Fibroblast of skin of right quadriceps (primary cell): Measurements from ENCODE around the gene TOR1B.
"Not testable (repeated sequence)": the region's sequence is repeated elsewhere in the genome, so short reads cannot be mapped to it uniquely, and the experiment has no call there.

Experiments used
- DNase-seq: peaks from one replicate; pipeline ENCODE4 v3.0.0-alpha.2; 2013

Gene TOR1B

DNA sequence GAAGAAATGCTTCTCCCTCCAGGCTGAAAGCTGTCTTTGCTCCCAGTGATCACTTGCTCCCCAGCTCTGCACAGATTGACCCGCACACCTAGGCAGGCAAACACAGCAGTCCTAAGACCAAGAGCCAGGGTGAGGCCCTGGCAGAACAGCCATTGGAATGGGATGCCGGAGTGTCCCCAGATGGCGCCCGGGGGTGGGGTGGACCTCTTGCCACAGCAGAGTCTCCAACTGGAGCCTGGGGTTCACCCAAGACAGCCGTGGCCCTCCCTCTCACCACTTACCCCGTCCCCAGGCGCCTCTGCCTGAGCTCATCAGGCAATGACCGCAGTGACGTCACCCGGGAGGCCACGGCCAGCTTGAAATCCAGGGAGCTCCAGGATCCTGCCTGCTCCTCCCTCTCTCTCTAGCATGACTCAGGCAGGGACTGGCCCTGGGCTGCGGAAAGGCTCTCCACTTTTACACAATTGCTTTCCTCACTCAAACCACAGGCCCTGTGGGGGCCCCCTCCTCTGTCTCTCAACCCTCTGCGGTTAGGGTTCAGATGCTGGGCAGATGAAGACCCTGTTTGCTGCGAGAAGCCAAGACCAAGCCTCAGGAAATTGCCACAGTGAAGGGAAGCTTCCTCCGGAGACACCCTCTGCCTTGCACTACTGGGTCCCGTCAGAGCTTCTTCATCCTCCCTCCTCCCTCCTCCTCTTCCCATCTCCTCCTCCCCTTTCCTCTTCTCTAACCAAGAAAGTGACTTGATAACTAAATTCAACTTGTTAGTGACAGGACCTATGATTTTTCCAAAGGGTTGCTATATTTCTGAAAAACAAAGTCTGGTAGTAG, 25.8 kb upstream of the TOR1B start:
- DNase-seq: peak; percentile 100

DNA sequence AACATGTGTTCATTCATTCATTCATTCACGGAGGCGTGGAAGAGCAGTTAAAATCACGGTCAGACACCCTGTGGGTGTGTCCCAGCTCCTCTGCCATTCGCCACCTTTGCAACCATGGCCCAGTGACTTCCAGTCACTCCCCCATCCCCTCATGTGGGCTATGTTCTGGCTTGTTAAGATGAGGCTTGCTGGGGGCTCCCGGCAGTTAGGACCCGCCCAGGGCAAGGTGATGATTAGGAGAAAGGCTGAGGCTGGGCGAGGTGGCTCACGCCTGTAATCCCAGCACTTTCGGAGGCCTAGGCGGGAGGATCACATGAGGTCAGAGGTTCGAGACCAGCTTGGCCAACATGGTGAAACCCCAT, 25.2 kb upstream of the TOR1B start:
- DNase-seq: no peak

DNA sequence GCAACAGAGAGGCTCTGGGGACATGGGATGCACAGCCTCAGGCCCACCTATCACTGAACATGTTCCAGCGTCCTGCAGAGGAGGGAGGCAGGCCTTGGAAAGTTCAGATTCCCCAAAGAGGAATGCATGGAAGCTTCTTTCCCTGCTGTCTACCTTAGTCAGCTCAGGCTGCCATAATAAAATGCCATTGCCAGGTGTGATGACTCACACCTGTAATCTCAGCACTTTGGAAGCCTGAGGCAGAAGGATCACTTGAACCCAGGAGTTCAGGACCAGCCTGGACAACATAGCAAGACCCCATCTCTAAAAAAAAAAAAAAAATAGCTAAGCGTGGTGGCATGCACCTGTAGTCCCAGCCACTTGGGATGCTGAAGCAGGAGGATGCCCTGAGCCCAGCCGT, 24.5 kb upstream of the TOR1B start:
- no peak for DNase-seq

DNA sequence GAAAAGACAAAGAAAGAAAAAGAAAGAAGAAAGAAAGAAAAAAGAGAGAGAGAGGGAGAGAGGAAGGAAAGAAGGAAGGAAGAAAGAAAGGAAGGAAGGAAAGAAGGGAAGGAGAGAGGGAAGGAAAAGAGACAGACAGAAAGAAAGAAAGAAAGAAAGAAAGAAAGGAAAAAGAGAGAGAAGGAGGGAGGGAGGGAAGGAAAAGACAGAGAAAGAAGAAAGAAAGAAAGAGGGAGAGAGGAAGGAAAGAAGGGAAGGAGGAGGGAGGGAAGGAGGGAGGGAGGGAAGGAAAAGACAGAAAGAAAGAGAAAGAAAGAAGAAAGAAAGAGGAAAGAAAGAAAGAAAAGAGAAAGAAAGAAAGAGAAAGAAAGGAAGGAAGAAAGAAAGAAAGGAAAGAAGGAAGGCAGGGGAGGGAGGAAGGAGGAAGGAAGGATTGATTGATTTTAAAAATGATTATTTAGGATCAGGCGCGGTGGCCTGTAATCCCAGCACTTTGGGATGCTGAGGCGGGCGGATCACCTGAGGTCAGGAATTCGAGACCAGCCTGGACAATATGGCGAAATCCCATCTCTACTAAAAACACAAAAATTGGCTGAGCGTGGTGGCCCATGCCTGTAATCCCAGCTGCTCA, 23.3 kb upstream of the TOR1B start:
- DNase-seq: no peak

DNA sequence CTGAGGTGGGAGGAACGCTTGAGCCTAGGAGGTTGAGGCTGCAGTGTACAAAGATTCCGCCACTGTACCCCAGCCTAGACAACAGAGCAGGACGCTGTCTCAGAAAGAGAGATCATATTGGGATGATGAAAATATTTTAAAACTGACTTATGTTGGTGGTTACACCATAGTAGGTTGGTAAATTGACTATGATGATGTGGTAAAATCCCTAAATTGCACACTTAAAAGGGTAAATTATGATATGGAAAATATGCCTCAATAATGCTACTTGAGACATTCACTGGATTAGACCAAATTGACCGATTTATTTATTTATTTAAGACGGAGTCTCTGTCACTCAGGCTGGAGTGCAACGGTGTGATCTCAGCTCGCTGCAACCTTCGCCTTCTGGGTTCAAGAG, 21.9 kb upstream of the TOR1B start:
- DNase-seq: no peak

DNA sequence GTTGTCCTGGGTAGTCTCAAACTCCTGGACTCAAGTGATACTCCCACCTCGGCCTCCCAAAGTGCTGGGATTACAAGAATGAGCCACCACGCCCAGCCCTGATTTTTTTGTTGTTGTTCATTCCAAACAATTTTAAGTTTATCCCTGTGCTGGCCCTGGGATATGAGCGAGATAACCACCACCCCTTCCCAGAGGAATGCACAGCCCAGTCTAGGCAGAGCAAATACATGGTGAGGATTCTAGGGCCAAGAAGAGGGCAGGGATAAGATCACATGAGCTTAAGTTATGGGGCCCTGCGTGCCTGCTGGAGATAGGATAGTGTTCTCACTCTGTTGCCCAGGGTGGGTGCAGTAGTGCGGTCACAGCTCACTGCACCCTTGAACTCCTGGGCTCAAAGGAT, 21.0 kb upstream of the TOR1B start:
- DNase-seq: peak; percentile 64

DNA sequence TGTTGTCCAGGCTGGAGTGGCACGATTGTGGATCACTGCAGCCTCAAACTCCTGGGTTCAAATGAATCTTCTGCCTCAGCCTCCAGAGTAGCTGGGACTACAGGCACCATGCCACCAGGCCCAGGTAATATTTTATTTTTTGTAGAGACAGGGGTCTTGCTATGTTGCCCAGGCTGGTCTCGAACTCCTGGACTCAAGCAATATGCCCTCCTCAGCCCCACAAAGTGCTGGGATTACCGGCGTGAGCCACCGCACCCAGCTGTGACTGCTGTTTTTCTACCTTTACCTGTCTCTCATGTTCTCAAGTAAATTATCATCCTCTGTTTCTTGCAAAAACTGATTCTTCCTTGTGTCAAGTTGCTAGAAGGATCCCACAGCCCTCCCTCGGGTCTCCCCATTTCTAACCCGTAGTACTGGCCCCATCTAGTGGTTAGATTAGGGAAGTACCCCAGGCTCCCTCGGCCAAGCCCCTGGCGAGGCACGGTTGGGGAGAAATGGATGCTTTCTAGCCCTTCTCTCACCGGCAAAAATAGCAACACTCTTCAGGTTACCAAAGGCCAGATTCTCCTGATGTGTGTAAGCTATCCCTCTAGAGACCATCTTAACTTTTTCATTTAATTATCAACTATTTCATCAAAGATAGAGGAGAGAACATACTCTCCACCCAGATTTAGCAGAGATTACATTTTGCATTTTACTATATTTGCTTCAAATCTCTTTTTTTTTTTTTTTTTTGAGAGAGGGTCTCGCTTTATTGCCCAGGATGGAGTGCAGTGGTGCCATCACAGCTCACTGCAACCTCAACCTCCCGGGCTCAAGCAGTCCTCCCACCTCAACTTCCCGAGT, 19.2 kb upstream of the TOR1B start:
- DNase-seq: peak; percentile 73

DNA sequence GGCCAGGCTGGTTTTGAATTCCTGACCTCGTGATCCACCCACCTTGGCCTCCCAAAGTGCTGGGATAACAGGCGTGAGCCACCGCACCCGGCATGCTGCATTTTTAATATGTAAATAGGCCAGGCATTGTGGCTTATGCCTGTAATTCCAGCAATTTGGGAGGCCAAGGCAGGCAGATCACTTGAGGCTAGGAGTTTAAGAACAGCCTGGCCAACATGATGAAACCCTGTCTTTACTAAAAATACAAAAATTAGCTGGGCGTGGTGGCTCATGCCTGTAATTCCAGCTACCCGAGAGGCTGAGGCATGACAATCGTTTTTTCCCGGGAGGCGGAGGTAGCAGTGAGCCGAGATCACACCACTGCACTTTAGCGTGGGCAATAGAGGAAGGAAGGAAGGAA, 18.0 kb upstream of the TOR1B start:
- DNase-seq: not testable (repeated sequence)

DNA sequence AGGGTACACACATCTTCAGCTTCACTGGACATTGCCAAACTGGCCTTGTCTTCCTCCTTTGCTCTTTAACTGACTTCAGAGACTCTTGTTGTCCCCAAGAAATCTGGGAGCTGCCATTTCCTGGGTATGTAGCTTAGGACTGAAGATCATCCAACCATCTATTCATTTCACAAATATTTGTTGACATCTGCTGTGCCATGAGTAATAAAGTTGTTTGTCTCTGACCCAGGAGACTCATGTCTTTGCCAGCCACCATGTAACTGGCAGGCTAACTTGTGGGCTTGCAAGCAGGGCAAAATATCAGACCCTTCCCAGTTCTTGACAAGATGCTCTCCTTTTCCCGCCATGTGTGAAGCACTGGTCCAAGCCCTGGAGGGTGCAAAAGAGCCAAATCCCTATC, 17.1 kb upstream of the TOR1B start:
- no peak for DNase-seq

DNA sequence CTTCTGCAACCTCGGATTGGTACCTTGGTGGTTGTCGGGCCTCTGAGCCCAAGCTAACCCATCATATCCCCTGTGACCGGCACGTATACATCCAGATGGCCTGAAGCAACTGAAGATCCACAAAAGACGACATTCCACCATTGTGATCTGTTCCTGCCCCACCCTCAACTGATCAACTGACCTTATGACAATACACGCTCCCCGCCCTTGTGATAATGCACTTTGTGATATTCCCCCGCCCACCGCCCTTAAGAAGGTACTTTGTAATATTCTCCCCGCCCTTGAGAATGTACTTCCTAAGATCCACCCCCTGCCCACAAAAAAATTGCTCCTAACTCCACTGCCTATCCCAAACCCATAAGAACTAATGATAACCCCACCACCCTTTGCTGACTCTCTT, 16.5 kb upstream of the TOR1B start:
- no peak for DNase-seq

DNA sequence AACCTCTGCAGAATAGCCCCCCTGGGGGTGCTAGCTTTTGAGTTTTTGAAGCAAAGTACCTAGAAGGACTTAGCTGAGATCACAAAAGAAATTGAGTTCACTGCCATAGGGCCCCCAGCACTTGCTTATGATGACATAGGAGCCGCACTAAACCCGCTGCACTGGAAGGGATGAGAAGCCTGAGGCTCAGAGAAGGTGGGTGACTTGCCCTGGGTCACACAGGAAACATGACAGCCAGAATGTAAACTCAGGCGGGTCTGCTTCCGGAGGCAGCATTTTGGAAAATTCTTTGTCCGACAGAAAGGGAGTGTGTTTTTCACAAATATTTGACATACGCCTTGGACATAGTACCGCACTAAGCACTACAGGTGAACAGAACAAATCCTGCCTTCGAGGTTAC, 8.4 kb upstream of the TOR1B start:
- DNase-seq: no peak

DNA sequence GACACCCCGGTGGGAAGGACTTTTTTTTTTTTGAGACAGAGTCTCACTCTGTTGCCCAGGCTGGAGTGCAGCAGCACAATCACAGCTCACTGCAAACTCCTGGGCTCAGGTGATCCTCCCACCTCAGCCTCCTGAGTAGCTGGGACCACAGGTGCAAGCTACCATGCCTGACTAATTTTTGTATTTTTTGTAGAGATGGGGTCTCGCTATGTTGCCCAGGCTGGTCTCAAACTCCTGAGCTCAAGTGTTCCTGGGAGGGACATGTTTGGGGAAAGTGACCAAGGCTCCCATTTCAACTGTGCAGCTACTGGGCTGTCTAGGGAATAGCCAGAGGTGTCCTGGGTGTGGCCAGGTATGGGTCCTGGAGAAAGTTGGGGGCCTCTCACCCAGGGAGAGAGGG, 7.0 kb upstream of the TOR1B start:
- not testable (repeated sequence) for DNase-seq

DNA sequence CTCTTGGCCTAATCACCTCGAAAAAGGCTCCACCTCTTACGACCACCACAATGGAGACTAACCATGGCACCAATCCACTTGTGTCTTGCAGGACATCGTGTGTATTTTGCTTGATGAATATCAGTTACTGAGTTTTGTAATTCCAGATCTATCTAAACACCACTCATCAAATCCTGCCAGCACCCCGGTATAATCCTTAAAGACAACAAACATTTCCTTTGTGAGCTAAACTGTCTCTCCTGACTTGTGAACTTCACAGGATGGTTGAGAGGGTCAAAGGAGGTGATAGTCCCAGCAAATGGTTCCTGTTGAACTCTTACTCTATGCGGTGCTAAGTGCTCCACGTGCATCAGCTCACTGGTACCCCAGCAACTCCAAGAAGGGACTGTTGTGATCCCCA, 4.0 kb upstream of the TOR1B start:
- DNase-seq: no peak

DNA sequence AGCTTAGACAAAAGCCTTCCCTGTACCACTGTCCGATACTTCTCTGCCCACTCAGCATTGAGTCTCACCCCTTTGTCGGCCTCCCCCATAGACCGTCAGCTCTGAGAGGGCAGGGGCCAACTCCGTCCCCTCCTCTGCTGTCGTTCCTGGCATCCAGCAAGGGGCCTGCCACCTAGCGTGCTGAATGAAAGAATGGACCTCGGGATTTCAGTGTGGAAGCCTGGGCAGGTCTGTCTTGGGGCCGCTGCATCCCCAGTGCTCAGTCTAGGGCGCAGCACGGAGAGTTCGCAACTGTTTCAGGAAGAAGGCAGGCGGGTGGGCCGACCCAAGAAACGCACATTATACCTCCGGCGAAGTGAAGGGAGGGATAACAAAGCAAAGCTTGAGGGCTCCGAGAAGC, 1.5 kb upstream of the TOR1B start:
- no peak for DNase-seq

DNA sequence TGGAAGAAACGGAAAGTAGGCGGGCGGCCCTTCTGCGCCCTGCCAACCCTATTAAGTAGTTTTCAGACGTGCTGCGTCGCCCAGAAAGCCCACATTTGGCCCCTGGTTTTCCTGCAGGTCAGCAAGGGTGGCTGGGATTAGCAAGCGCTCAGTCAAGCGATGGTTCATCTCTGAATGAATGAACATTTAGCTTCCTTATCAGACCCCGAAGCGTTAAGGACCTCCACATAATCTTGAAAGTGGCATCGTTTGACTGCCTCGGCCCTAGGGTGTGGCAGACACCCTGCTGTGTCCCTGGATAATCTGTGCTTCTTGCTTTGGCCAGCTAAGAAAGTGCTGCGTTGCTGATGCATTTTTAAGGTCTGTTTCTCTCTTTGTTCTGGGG, 684 bp downstream of the TOR1B start:
- DNase-seq: no peak

DNA sequence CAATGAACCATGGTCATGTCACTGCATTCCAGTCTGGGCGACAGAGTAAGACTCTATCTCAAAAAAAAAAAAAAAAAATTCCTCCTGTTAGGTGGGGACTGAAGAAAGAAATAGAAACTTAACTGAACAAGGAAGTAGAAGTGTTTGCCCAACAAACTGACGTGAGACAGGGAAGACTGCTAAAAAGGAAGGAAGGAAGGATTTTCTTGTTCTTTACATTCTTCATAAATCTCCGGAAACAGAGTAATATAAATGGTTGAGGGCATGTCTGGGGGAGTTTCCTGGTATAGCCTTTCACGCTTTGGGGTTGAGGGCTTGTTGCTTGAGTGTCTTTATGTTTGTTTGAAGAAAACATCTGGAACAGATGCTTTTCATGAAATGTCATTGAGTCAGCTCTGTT, 3.1 kb downstream of the TOR1B start:
- no peak for DNase-seq

DNA sequence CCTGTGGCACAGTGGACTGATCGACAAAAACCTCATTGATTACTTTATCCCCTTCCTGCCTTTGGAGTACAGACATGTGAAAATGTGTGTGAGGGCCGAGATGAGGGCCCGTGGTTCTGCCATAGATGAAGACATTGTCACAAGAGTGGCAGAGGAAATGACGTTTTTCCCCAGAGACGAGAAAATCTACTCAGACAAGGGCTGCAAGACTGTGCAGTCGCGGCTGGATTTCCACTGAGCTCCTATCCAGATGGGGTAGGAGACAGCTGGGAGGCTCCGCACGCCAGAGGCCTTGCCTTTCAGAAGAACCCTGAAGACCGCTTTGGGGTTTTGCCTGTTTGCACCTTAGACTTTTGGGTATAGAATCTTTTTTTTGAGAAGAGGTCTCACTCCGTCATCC, 6.4 kb downstream of the TOR1B start:
- DNase-seq: no peak

DNA sequence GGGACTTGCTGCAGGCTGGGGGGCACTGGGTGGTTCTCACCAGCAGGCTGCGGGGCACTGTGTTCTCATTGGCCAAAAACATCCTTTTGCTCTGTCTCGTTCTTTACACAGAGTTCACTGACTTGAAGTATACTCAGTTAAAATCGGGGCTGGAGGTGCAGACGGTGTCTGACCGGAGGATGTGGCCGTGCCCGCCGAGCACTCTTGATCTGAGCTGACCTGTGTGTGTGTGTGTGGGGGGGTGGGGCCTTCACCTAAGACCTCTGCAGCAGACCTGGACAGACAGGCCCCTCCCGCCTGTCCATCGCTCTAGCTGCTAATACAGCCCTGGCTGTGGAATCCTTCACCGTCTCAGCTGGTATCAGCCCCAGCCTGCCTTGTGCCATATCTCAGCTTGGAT, 7.1 kb downstream of the TOR1B start:
- no peak for DNase-seq

DNA sequence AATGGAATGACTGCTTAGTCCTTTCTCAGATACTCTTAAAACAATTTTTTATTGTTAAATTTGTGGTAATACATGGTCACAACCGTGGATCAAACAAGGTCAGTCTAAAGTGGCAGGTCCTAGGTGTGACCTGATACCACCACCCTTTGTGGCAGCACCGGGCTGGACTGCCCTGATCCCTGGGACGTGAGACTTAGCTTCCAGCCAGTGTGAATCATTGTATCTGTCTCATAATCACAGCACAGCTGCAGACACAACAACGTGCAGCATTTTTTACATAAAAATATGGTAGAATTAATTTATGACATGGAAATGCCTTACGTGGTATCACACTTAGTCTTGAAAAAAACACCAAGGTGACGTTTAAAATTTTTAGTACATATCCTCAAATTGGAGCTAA, 7.8 kb downstream of the TOR1B start:
- DNase-seq: no peak

DNA sequence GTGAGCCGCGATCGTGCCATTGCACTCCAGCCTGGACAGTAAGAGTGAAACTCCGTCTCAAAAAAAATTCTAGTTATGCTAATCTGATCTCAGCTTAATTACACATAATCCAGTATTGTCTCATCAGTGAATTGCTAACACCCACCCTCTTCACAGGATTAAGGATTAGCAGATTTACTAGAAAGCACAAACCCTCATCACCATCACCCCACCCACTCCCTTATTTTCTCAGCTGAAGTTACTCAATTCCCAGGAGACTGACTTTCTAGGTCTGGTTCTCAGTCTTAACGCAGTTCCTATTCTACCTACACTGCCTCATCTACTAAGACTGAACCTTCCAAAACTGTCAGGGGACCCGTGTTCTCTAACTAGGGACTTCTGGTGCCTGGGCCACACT, 9.0 kb downstream of the TOR1B start:
- no peak for DNase-seq

DNA sequence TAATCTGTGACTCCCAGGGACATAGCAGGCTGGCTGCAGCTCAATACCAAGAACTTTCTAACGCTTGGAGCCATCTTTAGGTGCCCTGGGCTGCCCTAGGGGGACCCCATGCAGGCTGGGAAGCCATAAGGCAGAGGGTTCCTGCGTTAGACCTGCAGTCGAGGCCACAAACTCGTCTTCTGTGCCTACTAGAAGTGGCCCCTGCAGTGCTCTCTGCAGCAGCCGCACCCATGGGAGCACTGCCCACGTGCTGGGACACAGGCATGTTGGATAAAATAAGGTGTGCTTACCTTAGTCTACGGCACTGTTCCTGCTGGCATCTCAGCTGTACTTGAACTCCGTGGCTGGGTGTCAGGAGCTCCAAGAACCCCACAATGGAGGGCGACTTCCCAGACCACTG, 9.4 kb downstream of the TOR1B start:
- DNase-seq: no peak

DNA sequence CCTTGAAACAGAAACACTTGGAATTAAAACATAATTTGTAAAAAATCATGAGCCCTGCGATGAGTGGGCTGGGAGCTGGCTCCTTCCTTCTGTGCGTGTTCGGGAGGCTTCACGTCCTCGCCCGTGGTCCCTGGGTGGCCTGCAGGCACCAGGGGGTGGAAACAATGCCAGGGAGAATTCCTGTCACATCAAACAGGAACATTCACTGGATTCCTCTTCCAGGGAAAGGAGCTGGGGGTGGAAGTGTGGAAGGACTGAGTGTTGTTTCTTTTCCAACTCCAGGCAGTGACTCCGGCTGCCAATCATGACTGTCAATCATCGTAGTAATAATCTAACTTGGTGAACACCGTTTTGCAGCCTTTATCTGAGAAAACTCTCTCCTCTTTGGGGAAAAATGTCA, 10.7 kb downstream of the TOR1B start:
- no peak for DNase-seq

DNA sequence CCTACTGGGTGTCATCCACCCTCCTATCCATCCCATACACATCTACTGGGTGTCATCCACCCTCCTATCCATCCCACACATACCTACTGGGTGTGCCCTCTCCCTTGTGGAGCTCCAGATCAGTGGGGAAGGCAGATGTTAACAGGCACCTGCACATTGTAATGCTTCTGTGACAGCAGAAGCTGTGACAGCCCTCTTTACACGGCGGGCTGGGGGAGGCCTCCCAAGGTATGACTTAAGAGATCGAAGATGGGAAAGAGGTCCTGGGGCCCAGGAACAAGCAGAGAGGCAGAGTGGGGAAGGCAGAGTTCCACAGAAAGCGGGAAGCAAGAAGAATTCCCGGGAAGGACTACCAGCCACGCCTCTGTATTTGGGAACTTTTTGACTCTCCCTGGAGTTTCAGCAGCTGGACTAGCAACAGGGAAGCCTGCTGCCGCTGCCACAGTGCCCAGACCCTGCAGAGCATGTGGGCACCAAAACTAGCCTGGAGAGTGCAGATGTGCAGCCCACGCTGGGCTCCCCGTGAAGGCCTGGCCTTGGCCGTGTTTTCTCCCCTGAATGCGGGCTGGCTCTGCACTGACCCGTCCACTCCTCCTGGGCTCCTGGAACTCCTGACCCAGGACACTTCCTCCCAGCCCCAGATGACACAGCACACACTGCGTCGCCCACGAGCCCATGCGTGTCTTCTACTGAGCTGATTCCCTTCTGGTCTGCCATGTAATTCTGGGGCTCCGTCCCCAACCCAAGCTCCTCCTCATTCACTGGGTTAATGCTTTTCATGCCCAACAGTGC, 11.6 kb downstream of the TOR1B start:
- no peak for DNase-seq
